ENCODE measurements around the gene SLAMF9.

The SLAMF9 gene

GRCh38 chr1:159930216-159930615, 23.8 kb downstream of the SLAMF9 start:
- TF ChIP-seq EGR1 (IDR thresholded peaks at IDR 0.05) (no peak), TEAD4 (IDR thresholded peaks at IDR 0.05) (no peak), YY1 (IDR thresholded peaks at IDR 0.05; ENCODE audit: low read depth) (no peak), MAX (IDR thresholded peaks at IDR 0.05) (no peak), TAF1 (IDR thresholded peaks at IDR 0.05; ENCODE audit: low read depth) (no peak), RAD21 (IDR thresholded peaks at IDR 0.05; ENCODE audit: low read depth) (no peak)

GRCh38 chr1:159929155-159930051, 24.6 kb downstream of the SLAMF9 start:
- TF ChIP-seq NFIC (IDR thresholded peaks at IDR 0.05), result no peak
- TF ChIP-seq YY1 (IDR thresholded peaks at IDR 0.05; ENCODE audit: low read depth), result no peak
- TF ChIP-seq CEBPB (IDR thresholded peaks at IDR 0.05), result no peak
- TF ChIP-seq TAF1 (IDR thresholded peaks at IDR 0.05; ENCODE audit: low read depth), result no peak
- no peak for TF ChIP-seq TEAD4 (IDR thresholded peaks at IDR 0.05)
- TF ChIP-seq EGR1 (IDR thresholded peaks at IDR 0.05), result no peak
- no peak for TF ChIP-seq EP300 (IDR thresholded peaks at IDR 0.05; ENCODE audit: borderline replicate concordance)
- TF ChIP-seq CREB1 (IDR thresholded peaks at IDR 0.05; ENCODE audit: low read depth), result no peak
- no peak for TF ChIP-seq USF1 (IDR thresholded peaks at IDR 0.05)
- TF ChIP-seq TCF12 (IDR thresholded peaks at IDR 0.05; ENCODE audit: low read depth), result no peak
- TF ChIP-seq ZBTB7A (IDR thresholded peaks at IDR 0.05; ENCODE audit: low read depth), result no peak
- no peak for TF ChIP-seq RAD21 (IDR thresholded peaks at IDR 0.05; ENCODE audit: low read depth)
- TF ChIP-seq FOXM1 (IDR thresholded peaks at IDR 0.05; ENCODE audit: borderline replicate concordance, low read depth), result no peak
- TF ChIP-seq REST (IDR thresholded peaks at IDR 0.05; ENCODE audit: low read depth), result no peak
- no peak for TF ChIP-seq MAX (IDR thresholded peaks at IDR 0.05)

GRCh38 chr1:159928491-159929050, 25.5 kb downstream of the SLAMF9 start:
- TF ChIP-seq TAF1 (IDR thresholded peaks at IDR 0.05; ENCODE audit: low read depth) (no peak), ZBTB7A (IDR thresholded peaks at IDR 0.05; ENCODE audit: low read depth) (no peak), CREB1 (IDR thresholded peaks at IDR 0.05; ENCODE audit: low read depth) (no peak), USF1 (IDR thresholded peaks at IDR 0.05) (no peak), MAX (IDR thresholded peaks at IDR 0.05) (no peak), NFIC (IDR thresholded peaks at IDR 0.05) (no peak), FOXM1 (IDR thresholded peaks at IDR 0.05; ENCODE audit: borderline replicate concordance, low read depth) (no peak), CEBPB (IDR thresholded peaks at IDR 0.05) (no peak), TCF12 (IDR thresholded peaks at IDR 0.05; ENCODE audit: low read depth) (no peak), YY1 (IDR thresholded peaks at IDR 0.05; ENCODE audit: low read depth) (no peak), RAD21 (IDR thresholded peaks at IDR 0.05; ENCODE audit: low read depth) (no peak)

GRCh38 chr1:159927849-159928431, 26.1 kb downstream of the SLAMF9 start:
- TF ChIP-seq TAF1 (IDR thresholded peaks at IDR 0.05; ENCODE audit: low read depth) (no peak), RAD21 (IDR thresholded peaks at IDR 0.05; ENCODE audit: low read depth) (no peak), TEAD4 (IDR thresholded peaks at IDR 0.05) (no peak), FOXM1 (IDR thresholded peaks at IDR 0.05; ENCODE audit: borderline replicate concordance, low read depth) (no peak)

- TF ChIP-seq YY1 (IDR thresholded peaks at IDR 0.05; ENCODE audit: low read depth) (no peak), RAD21 (IDR thresholded peaks at IDR 0.05; ENCODE audit: low read depth) (no peak), NFIC (IDR thresholded peaks at IDR 0.05) (no peak), MAX (IDR thresholded peaks at IDR 0.05) (no peak), TEAD4 (IDR thresholded peaks at IDR 0.05) (no peak), CREB1 (IDR thresholded peaks at IDR 0.05; ENCODE audit: low read depth) (no peak), TCF12 (IDR thresholded peaks at IDR 0.05; ENCODE audit: low read depth) (no peak), FOXM1 (IDR thresholded peaks at IDR 0.05; ENCODE audit: borderline replicate concordance, low read depth) (no peak), TAF1 (IDR thresholded peaks at IDR 0.05; ENCODE audit: low read depth) (no peak), EGR1 (IDR thresholded peaks at IDR 0.05) (no peak), USF1 (IDR thresholded peaks at IDR 0.05) (no peak), EP300 (IDR thresholded peaks at IDR 0.05; ENCODE audit: borderline replicate concordance) (no peak), CEBPB (IDR thresholded peaks at IDR 0.05) (no peak), ZBTB7A (IDR thresholded peaks at IDR 0.05; ENCODE audit: low read depth) (no peak), REST (IDR thresholded peaks at IDR 0.05; ENCODE audit: low read depth) (no peak)
Measured at GRCh38 chr1:159927211-159927848, 26.7 kb downstream of the SLAMF9 start.

All from Ishikawa (cell line).